ENCODE results near the gene WIZ.

The WIZ gene

DNA sequence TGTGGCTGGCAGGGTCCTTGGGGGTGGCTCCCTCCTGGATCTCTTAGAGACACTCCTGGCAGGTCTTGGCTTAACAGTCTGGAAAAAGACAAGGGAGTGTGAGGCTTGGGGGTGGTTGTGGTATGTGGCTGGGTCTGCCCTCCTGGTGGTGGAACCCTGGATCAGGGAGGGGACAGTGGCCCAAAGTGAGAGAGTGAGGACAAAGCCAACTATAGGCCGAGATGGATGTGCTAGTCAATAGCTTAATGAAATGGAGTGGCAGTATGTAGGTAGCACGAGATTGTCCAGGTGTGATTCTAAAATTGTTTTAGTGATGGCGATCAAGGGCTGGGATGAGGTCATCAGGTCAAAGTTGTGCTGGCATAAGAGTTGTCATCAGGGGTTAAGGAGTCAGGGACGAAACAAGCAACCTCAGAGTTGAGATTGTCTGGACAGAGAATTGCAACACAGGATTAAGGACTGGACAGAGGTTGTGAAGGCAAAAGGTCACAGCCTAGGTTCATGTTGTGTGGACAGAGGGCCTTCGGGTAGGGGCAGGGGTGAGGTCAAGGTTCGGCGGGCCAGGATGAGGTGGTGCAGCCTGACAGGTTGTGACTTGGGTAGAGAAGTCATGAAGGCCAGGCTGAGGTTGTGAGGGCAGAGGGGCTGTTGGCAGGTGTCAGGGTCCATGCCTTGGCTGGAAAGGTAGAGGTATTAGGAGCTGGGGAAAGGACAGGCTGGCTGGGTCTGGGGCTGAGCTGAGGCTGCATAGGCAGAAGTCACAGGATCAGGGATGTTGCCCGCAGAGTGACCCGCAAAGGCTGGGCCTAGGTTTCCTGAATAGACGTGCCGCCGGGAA lies 19.1 kb upstream of the WIZ start:
- FAIRE-seq: no peak
- DNase-seq (ENCODE audit: insufficient read length, low spot score): no peak

DNA sequence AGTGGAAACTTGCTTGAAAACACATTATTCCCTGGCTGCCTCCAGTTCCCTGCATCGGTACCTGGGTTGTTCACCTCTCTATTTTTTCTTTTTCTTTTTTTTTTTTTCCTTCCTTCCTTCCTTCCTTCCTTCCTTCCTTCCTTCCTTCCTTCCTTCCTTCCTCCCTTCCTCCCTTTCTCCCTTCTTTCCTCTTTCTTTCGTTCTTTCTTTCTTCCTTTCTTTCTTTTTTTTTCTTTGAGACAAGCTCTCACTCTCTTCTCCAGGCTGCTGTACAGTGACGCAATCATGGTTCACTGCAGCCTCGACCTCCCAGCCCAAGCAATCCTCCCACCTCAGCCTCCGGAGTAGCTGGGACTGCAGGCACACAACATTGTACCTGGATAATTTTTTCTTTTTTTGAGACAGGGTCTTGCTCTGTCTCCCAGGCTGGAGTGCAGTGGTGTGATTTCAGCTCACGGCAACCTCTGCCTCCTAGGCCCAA lies 18.0 kb upstream of the WIZ start:
- DNase-seq (ENCODE audit: insufficient read length, low spot score) (no peak), FAIRE-seq (no peak)

DNA sequence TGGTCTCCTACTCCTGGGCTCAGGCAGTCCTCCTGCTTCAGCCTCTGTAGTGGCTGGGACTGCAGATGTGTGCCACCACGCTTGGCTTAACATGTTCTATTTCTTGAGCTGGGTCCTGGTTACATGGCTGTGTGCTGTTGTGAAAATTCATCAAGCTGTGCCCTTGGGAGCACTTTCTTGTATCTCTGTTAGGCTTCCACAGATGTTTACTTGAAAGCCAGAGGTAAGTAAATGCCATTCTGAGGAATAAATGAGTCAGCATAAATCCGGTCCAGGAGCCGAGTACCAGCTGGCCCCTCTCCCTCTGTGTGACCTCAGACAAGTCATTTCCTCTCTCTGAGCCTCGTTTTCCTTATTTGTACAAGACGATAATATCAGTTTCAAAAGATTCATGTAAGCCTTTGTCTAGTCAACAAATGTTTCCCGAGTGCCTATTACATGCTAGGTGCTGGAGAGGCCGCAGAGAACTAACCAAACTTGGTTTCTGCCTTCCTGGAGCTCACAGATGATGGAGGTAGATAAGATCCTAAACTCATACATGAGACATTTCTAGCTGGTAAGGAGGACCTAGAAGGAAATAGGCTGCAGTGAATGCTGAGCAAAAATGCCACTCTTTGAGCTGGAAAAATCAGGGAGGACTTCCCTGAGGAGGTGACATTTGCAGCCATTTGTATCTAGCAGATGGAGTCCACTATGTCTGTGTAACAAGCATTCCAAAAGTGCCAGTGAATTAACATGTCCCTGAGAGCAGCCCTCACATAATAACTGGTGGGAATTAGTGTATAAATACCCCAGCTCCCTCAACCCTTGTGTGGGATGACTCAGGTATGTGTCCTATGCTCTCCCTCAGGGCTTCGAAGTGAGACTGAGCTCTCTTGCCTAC lies 17.3 kb upstream of the WIZ start:
- DNase-seq (ENCODE audit: insufficient read length, low spot score) (no peak), FAIRE-seq (no peak)

DNA sequence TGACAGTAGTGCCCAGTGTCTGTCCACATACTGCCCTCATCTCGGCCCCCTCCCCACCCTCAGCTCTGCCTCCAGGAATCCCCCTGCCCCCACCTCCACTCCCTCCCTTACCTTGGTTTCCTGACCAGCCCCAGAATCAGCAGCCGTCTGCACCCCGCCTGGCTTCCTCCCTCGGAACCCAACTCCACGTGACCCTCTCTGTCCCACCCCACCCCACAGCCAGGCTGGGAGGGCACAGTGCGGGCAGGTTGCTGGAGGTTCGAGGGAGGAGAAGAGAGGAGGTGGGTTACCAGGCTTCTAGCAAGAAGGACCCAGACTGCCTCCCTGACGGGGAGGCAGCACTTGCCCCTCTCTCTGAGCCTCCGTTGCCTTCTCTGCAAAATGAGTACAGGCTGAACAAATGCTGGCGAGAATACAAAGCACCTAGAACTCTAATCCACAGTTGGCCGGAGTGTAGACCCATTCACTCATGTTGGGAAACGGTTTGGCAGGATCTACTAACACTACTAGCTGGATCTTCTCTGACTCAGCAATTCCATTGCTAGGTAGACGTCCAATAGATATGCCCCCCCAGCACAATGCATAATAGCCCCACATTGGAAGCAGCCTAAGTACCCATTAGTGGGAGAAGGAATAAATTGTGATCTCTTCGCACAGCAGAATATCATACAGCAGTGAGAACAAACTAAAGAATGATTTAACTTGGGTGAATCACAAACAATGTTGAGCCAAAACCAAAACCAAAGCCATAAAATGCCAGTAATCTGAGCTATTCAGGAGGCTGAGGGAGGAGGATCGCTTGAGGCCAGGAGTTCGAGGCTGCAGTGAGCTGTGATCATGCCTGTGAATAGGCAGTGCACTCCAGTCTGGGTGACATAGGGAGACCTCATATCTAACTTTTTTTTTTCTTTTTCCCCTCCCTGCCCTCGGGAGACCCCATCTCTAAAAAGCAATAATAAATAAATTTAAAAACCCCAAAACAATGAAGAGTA lies 14.9 kb upstream of the WIZ start, which contains the start of gene RASAL3:
TSS of gene RASAL3 (minus strand) at position 151 of the 992 bp plus-strand sequence. CDS start 186 bp downstream, outside the sequence.
- no peak for DNase-seq (ENCODE audit: insufficient read length, low spot score)
- no peak for FAIRE-seq

- DNase-seq (ENCODE audit: insufficient read length, low spot score): no peak
Measured at GRCh38 chr19:15463861-15464371, 14.2 kb upstream of the WIZ start.

DNA sequence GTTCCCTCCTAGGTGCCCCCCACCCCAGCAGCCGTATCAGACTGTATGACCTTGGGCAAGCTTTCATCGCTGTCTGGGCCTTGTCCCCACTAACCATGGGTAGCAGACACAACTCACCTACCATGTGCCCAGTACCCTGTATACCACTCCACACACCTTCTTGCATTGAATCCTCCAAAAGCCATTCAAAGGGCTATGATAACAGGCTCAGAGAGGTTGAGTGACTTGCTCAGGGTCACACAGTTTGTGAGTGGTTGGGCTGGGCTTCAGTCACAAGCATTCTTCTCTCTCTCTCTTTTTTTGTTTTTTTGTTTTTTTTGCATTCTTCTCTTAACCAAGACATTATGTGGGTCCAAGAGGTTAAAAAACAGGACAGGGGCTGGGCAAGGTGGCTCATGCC lies 11.9 kb upstream of the WIZ start:
- FAIRE-seq (no peak), DNase-seq (ENCODE audit: insufficient read length, low spot score) (no peak)

More at GRCh38 chr19:15463861-15464371, 14.2 kb upstream of the WIZ start:
- no peak for FAIRE-seq

DNA sequence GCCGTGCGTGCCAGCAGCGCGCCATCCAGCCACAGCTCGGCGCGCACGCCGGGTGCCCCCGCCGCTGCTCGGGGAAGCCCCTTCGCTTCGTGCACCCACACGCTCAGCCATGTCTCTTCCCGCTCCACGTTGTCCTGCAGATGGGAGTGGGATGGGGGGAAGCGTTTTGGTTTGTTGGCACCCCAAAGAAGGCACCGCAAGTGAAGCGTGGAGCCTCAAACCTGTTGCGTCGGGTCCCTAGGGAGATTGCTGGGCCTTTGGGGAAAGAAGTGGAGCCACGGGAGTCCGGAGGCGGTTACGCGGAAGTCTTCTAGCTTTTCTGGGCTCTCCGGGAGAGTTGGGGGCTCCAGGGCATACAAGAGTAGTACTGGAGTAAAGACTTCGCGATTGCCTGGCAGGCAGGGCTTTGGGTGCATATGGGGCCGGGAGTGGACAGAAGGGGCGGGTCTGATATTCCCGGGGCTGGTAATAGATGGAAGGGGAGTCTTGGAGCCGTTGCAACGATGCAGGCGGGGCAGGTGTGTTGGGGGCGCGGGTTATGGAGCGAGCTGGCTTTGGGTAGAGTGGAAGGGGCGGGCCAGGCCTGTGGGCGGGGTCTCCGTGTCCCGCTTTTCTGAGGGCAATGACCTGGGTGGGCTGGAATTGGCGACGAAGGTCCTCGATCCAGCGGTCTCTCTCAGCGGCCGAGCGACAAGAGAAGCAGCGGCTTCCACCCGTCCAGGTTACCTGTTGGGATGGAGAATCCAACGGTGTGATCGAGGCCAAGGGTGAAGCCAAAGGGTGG lies 8.1 kb upstream of the WIZ start:
- DNase-seq (ENCODE audit: insufficient read length, low spot score) (no peak), FAIRE-seq (no peak)

DNA sequence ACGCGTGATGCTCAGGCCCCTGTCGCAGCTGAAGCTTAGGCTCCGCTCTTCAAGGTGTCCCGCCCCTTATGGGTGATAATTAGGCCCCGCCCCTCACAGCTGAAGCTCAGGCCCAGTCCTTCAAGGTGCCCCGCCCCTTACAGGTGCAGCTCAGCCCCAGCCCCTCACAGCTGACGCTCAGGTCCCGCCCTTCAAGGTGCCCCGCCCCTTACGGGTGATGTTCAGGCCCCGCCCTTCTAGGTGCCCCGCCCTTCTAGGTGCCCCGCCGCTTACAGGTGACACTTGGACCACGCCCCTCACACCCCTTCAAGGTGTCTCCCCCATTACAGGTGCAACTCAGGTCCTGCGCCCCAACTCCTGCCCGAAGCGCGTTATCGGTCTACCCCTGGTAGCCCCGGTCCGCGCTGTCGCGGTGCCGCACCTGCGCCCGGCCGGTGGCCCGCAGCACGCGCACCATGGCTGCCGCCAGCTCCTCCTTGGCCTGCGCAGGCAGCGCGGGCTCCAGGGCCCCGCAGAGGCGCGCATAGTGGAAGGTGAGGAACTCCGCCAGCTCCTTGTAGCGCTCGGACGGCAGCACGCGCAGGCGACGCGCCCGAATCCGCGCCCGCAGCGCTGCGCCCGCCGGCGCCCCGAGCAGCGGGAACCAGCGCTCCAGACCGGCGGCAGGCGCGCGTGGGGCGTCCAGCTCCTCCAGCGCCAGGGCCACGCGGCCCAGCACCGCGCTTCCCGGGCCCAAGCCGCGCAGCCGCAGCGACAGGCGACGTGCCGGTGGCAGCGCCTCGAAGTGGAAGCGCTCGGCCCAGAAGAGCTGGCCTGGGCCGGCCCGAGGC lies 7.3 kb upstream of the WIZ start:
- no peak for DNase-seq (ENCODE audit: insufficient read length, low spot score)

GRCh38 chr19:15456441-15456840 lies 6.7 kb upstream of the WIZ start:
- no peak for FAIRE-seq
- DNase-seq (ENCODE audit: insufficient read length, low spot score): no peak

More for the DNA sequence above, 7.3 kb upstream of the WIZ start:
- FAIRE-seq: no peak

DNA sequence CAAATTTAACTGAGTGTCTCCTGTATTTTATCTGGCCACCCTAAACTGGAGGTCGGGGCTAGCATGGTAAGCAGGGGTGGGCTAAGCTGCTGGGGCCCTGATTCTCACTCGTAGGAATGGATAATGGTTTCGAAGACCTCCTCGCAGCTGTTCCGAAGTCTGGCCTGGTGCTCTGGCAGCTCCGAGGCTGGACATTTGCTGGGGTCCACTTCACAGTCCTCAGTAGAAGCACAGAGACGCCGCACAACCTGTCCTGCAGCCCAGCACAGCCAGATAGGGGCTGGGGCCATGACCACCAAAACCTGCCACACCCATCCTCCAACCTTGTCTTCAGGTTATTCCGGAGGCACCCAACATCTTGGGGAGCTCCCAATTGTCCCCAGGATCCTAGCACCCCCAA lies 6.2 kb upstream of the WIZ start:
- no peak for FAIRE-seq
- DNase-seq (ENCODE audit: insufficient read length, low spot score): no peak

DNA sequence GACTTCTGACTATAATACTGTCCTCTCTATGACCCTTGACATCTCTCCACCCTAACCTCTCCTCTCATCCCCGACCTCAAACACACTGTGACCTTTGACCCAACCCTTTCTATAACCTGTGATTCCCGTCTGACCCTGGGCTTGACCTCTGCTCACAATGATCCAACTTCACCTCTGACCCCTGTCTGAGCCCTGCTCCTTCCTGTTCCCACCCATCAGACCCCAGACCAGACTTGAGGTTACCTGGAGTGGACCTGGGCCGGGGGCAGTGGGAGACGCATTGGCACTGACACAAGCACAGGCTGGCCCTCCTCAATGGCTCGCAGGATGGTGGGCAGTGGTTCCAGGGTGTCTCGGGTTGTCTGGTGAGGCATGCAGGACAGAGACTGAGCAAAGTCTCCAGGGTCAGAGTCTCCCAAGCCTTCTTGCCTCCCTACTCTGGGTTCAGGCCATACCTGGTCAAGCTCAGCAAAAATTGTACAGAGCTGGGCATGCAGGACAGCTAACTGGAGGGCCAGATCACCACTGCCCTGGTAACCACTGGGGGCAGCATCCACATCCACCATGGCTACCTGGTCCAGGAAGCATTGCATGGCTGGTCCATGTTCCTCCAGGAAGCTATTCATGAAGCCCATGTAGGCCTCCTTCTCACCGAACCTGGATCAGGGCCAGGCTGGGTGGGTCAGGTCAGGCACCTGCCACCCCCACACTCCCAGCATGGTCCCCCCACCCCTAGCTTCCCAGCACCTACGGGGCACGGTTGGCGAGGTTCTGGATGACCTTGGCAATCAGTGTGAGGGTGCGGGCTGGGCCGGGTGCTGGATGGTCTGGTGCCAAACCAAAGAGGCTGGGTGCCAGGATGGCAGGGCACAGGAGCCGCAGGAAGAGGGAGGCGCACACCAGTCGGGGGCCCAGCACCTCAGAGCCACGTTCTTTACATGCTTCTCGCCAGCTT lies 4.4 kb upstream of the WIZ start:
- DNase-seq (ENCODE audit: insufficient read length, low spot score) (no peak), FAIRE-seq (no peak)

DNA sequence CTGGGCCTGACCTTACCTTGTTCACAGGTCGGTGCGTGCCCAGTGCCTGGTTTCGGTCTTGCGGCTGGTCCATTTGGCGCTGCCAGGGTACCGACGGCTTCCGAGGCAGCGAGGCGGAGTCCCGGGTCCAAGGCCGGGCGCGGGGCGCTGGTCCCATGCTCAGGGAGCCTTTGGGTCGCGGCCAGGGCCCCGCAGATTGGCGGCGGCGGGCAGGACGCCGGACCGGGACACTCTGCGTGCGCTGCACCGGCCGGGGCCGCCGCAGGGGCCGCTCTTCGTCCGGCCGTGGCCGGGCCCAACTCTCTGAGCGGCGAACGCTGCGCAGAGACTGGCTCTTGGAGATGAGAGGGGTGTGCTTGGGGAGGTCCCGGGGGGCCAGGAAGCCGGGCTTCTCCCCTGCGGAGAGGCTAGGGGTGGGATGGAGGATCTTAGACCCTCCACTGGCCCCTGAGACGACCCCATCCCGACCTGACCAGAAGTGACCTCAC lies 3.4 kb upstream of the WIZ start:
- FAIRE-seq: no peak
- no peak for DNase-seq (ENCODE audit: insufficient read length, low spot score)

GRCh38 chr19:15452111-15453047 lies 2.6 kb upstream of the WIZ start:
- FAIRE-seq (no peak), DNase-seq (ENCODE audit: insufficient read length, low spot score) (peak; percentile 58)

- peak; percentile 65 for FAIRE-seq
Measured at GRCh38 chr19:15450528-15450890, 753 bp upstream of the WIZ start.

DNA sequence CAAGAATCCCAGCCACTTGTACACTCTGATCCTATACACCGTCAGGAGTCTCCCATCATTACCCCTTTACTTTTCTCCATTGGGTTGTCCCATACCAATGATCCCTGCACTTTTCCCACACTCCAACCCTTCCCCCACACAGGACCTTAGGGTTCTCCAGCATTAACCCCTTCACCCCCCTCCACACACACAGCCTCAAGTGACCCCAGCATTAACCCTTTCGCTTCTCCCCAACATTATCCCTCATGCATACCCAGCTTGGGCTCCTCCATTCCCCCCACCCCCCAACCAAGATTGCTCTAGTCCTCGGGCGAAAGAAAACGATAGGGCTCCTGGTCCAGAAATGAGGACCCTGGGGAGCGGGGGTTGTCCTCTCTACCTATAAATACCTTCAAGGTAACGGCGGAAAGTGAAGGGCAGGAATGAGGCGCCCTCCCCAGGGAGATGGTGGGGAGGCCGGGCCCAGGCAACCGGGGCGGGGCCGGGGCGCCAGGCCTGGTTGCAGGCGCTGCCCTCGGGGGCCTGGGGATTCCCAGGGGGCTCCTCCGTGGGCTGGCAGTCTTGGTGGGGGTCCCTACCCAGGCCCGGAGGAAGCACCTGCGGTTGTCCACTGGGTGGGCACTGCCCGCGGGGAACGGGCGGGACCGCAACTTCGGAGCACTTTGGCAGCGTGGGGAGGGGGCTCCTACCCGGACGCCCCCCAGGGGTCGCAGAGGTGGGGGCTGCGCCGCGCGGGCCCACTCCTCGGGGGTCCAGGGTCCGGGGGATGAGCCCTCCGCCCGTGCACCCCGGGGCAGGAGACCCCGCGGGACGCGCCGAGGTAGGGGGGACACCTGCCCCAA lies 757 bp downstream of the WIZ start:
- FAIRE-seq (no peak), DNase-seq (ENCODE audit: insufficient read length, low spot score) (no peak)

More at GRCh38 chr19:15450528-15450890, 753 bp upstream of the WIZ start:
- DNase-seq (ENCODE audit: insufficient read length, low spot score): no peak
